OCI-LY3 (cell line): ENCODE data around the gene CXCL3.

ENCODE experiments used
- CTCF ChIP-seq: fragments of 200-600, 300-600 bp; sonication (generic); IDR thresholded peaks from 2 replicates; pipeline ENCODE4 v1.5.1; 2014; ENCODE audit warnings: antibody characterized with exemption, low read length, low read depth
- EZH2phosphoT487 ChIP-seq: fragments of 200-600 bp; shearing (Covaris generic); IDR thresholded peaks from 2 replicates; pipeline ENCODE4 v1.6.1; 2018; ENCODE audit warnings: antibody characterized with exemption, mixed run types, low read depth

- TF ChIP-seq CTCF (no peak), EZH2phosphoT487 (no peak)
These were observed 22.9 kb upstream of the CXCL3 start for GRCh38 chr4:74061430-74061829.
